ENCODE measurements around the gene ARHGAP23.

GRCh38 chr17:38469875-38470274, 41.6 kb downstream of the ARHGAP23 start:
- TF ChIP-seq CTCF (IDR thresholded peaks at IDR 0.05) (no peak), POLR2AphosphoS5 (IDR thresholded peaks at IDR 0.05) (no peak), POLR2A (IDR thresholded peaks at IDR 0.05) (no peak)

Measured in stomach (tissue), 4 donors.